ENCODE data around the gene USH1G.

GRCh38 chr17:74888469-74888868, 34.6 kb downstream of the USH1G start:
- TF ChIP-seq CTCF (IDR thresholded peaks at IDR 0.05; ENCODE audit: low read length) (no peak), EZH2 (IDR thresholded peaks at IDR 0.05; ENCODE audit: borderline replicate concordance, low read length) (no peak)

Data from OCI-LY1 (cell line).